ENCODE data around the gene KIRREL3. TPM values are rescaled to one million over a fixed set of nuclear protein-coding genes. Genes with fewer than 3 reads are reported as not detected.

KIRREL3 gene
- total RNA-seq, 1 donor from 2014 or later: 0.24 TPM

DNA sequence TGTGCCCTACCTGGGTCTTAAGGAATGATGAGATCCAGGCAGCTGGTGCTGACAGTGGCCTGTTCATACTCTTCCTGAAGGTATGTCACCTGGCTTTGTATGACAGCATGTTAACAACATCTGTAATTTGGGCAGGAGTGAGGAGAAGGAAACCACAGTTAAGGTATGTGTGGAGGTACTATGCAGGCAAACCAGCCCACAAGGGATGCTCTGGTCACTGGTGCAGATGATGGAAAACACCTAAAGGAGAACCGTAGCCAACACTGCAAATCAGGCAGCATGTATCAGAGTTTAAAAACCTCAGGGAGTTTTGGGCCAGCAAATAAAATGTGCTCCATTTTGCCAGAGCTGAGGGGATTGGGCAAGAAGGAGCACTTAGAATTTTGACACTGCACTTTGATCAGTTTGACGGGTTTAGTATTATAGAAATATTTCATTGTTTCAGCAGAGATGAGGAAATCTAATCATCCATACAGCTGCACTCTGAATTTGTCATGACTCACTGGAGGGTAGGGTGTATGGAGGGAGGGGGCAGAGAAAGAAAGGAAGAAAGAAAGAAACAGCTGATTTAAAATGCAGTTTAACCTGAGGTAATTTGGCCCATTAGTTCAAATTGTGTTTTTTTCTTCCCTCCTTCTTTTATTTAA lies 260.9 kb downstream of the KIRREL3 start:
- intact Hi-C loops (cut with DNase I): no loop called here
- DNase-seq (ENCODE audit: missing footprints) (no peak), ATAC-seq (no peak)

DNA sequence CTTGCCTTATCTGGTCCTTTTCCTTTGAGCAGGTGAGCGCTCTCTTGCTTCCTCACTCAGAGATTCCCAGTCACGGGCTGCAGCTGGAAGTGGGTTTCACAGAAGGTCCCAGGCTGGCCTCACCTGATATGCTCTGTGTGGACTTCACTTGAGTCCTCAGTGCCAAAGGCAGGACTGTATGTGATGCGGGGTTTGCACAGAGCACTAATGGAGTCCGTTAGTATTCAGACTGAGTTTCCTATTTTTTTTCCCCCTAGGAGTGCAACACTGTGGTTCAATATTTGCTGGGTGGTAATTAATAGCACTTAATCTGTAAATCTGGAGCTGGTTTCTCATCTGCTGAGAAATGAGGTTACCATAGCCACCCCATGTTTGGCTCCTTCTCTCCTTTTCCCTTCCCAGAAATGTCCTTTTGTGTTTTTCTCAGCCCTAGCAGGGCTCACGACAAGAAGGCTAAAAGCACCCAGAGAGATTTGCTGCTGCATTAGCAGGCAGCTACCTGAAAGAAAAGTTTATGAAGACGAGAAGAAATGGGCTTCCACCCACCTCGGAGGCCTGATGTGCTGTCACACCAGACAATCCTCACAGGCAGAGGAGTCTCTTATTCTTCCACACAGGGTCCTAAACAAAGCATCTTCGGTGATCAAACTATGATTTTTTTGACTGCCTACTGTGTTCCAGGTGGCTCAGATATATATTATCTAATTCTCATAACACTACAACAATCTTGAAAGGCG lies 262.1 kb downstream of the KIRREL3 start:
- intact Hi-C loops (cut with DNase I): no loop called here
- no peak for DNase-seq (ENCODE audit: missing footprints)
- no peak for ATAC-seq

DNA sequence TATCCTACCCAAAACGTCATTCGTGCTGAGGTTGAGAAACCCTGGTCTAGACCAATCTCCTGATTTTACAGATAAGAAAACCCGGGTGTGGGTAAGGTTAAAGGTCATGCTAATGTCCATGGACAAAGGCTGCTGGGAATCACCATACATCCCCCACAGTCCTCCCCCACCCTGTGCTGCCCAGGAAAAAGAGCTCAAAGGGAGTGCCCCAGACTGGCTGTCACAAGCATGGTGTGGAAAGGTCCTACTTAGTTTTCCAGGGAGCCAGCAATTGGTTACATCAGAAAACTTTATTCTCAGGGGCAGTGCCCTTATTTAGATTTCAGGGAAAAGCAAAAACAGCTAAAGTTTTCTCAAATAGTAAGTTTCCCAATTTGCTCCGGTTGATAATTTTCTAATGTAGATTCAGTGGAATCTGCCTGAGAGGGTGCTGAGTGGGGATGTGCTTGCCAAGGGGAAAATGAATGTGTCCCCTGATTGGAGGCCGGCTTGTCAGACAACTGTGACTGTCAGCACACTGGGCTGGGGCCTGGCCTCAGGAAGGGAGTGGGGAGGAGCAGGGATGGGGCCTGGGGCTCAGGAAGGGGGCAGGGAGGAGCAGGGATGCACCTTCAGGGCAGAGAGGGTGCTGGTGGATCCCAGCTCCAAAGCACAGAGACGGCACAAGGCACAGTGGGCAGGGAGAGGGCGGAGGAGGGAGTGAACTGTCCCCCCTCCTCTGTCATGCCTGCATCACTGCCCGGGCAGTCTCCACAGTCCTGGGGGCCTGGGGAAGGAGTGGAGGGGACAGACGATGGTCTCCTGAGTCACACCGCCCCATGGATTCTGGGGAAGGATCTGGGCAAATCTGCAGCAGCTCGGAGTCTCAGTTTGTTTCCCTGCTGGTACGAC lies 263.6 kb downstream of the KIRREL3 start:
- no peak for DNase-seq (ENCODE audit: missing footprints)
- no peak for ATAC-seq
- intact Hi-C loops (cut with DNase I): no loop called here

DNA sequence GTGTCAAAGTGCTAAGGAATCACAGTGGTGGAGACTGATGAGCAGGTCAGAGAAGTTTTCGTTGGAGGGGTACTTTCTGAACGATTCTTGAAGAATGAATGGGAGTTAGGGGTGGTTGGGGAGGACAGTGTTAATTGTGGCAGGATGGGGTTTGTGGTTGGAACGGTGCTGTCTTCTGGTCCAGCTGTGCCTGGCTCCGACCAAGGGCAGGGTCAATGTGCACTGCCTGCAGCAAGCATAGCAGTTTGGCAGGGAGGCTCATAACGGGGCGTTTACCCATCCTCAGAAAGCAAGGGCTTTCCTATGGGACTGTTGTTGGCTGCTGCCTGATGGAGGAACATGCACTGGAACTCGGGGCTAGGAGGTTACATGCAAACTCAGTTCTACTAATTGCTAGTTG lies 265.8 kb downstream of the KIRREL3 start:
- DNase-seq (ENCODE audit: missing footprints) (no peak), ATAC-seq (no peak)
- intact Hi-C loops (cut with DNase I): no loop called here

DNA sequence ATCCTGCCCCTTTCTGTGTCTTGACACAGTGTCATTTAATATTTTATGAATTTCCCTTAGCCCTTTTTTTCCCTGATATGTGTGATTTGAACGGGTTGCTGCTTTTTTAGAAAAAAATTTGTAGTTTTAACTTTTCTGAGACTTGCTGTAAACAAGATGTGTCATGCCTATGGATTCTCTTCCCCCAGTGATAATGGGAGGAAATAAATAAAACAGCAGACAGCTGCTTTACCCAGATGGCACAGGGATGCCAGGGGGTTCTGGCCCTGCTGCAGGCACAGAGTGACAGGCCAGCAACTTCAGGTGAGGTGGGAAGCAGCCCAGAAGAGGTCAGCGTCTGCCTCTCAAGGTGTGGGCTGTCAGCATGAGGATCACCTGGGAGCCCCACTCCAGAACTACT lies 266.9 kb downstream of the KIRREL3 start:
- intact Hi-C loops (cut with DNase I): no loop called here
- ATAC-seq (no peak), DNase-seq (ENCODE audit: missing footprints) (no peak)

DNA sequence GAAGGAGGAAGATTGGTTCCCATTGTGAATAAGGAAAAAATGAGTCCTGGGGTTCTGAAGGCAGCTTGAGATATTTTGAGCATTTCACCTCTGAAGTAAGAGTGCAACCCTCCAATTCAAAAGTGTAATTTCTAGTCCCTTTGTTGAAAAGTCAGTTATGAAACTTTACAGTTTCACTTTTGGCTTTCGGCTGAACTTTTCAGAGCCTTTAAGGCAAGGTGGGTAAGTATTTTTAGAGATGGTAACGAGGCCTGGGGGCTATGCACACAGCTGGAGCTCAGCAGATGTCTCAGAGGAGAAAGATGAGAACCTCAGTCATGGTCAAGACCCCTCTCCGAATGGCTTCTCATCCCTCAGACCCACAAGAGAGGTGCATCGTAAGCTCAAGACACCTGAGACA lies 267.6 kb downstream of the KIRREL3 start:
- intact Hi-C loops (cut with DNase I): no loop called here
- ATAC-seq (no peak), DNase-seq (ENCODE audit: missing footprints) (no peak)

DNA sequence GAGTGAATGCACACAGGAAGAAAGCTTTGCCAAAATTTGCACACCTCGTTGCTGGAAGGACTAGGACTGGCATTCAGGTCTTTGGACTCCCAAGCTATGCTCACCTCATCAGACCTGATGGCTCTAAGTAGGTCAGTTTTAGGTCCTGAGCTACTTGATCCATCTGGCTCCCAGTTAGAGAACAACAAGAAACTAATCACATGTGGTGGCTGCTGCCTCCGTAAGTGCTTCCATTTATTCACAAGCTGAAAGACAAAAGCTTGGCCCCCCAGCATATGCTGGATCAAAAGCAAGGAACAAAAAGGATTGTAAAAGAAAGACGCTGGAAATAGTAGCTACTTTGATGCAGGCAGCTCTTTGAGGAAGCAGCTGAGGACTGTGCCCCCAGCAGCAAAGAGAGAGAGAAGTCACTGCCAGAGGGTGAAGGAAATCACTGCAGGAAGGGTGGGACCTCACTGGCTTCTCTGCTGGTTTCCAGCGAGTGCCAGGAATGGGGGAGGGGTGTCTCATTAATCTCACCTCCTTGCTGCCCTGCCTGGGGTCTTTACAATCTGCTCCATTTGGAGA lies 268.9 kb downstream of the KIRREL3 start:
- ATAC-seq (no peak), DNase-seq (ENCODE audit: missing footprints) (no peak)
- intact Hi-C loops (cut with DNase I): no loop called here

DNA sequence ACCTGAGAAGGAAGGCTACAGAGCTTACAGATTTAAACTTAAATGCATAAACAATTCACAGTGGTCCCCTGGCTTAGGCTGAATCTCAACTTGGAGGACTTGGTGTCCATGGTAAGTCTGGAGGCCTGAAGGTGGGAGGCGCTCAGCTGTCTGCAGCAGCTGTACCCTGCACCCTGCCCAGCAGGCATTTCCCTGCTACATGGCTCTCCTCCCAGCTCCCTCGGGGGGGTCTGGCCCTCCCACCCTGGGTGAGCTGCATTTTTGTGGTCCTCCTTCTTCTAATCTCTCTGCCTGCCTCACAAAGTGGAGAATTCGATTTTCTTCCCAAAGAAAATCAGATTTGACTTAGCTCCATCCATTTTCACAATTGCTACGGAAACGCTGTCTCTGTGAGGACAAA lies 273.2 kb downstream of the KIRREL3 start:
- intact Hi-C loops (cut with DNase I): no loop called here
- ATAC-seq (no peak), DNase-seq (ENCODE audit: missing footprints) (no peak)

DNA sequence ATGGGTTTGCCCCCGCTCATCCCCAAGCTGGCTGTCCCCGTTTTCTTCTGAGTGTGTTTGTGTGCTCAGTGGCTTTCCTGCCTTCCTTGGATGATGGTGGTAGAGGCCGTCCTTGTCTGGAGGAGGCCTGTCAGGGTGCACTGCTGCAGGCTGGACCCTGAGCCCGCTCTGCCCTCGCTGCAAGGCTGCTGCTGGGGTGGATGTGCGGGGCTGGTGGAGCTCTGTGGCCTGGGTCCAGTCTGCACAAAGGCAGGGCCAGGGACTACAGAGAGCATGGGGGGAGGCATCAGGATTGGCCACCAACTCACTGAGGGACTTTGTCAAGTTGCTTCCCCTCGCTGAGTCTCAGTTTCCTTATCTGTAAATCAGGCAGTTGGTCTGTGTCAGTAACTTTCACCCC lies 275.0 kb downstream of the KIRREL3 start:
- intact Hi-C loops (cut with DNase I): no loop called here
- ATAC-seq (no peak), DNase-seq (ENCODE audit: missing footprints) (no peak)

DNA sequence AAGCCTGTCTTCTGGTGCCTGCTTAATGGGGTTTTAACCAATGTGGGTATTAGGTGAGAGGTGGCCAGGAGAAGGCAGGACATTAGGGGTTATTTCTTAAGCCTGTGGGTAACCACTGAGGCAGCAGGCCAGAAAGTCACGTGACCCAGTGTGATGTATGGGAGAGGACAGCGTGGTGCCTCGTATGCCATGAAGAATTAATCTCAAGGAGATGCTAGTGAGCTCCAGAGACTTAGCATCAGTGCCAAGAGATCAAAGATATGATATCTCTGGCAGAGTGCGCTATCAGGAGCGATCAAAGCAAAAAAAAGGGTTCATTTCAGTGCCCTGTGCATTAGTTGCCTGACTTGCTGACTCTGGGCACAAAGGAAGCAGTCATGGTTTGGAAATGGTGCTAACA lies 275.5 kb downstream of the KIRREL3 start:
- DNase-seq (ENCODE audit: missing footprints) (no peak), ATAC-seq (no peak)
- intact Hi-C loops (cut with DNase I): no loop called here

DNA sequence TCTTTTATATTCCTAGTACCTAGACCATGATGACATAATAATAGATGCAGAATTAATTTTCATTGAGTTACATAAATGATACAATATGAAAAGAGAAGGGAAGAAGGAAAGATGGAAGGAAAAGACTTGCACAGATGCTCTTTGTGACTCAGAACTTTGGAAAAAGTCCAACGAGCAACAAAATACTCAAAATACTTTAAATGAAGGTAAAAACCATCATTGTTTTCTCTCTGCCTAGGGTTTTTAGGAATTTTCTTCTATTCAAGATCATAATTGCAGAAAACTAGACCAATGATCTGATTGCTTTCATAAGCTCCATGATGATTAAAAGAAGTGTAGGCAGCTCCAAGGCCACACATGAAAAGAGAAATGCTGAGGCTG lies 276.9 kb downstream of the KIRREL3 start:
- DNase-seq (ENCODE audit: missing footprints) (no peak), ATAC-seq (no peak)
- intact Hi-C loops (cut with DNase I): no loop called here

DNA sequence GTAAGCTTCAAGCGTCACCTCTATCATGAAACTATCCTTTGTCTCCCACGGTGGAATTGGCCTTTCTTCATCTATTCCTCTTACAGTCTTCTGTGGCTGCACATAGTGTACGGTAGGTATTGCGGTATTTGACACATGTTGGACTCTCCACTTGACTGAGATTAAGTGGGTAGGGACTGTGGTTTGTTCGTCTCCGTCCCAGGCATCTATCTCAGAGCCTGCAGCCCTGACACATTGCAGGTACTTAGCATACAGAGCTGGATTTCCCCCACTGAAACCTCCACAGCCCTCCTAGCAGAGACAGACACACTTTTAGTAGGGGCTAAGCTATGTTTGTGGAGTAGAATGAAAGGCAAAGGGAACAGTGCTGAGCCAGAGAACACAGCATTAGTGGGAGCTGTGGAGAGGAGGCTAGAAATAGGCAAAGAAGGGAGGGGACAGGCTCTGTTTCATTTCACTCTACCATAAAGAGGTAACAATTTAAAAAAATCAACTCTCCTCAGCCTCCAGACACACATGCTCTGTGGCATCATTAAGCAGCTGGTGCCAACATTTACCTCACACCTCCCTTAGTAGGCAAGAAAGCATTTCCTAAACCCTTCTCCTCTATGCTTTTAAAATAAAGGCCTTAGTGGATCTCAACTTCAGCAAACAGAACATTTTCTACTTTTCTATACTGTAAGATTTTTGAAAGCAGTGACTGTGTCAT lies 277.5 kb downstream of the KIRREL3 start:
- DNase-seq (ENCODE audit: missing footprints): no peak
- no peak for ATAC-seq
- intact Hi-C loops (cut with DNase I): no loop called here

DNA sequence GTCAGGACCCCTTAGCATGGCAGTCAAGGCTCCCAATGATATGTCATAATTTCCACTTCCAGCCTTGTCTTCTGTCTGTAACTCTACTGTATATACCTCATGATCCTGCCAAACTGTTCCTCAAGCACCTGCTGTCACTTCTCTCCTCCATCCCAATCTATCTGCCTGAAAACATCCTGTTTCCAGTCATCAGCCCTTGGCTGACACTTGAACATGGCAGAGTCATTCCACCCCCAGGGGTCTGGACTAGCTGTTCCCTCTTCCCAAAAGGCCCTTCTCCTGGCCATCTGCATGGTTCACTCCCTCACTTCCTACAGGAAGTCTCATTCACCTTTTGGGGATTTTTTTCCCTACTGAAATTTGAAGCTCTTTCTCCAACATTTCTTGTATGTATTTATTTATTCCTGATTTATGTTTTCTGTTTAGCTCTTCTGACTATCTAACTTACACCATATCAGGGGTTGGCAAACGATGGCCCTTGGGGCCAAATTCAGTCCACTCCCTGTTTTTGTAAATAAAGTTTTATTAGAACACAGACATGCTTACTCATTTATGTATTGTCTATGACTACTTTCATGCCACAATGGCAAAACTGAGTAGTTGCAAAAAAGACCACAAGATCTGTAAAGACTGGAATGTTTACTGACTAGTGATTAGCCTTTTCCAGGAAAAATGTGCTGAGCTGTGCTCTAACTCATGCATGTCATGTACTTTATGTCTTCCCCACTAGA lies 278.4 kb downstream of the KIRREL3 start:
- no peak for ATAC-seq
- no peak for DNase-seq (ENCODE audit: missing footprints)
- intact Hi-C loops (cut with DNase I): no loop called here

DNA sequence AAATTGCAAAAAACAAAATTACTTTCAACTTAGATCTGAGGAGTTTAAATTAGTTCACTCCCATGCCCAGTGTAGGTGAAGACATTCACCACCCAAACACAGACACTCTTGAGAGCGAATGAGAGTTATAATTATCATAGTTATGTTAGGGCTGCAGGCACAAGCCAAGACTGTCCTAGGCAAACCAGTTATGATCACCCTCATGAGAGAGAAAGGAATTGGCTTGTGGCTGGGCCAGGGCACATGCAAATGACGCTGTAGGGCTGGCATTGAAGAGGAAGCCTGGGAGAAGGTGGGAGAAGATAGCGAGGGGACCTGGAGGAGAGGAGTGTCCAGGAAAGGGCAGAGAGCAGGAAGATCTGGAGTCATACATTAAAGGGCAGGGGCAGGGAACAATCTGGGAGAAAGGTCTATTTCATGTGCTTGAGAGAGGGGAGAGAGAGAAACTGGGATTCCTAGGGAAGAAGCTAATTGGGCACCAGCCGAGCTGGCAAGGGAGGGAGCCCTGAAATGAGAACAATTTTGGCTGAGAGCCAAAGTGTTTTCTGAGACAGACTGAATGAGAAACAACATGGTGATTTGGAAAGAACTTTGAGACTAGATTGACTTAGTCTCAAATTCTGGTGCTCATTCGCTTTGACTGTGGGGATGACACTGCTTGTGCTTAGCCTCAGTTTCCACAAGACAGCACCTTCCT lies 279.9 kb downstream of the KIRREL3 start:
- ATAC-seq: no peak
- no peak for DNase-seq (ENCODE audit: missing footprints)
- intact Hi-C loops (cut with DNase I): no loop called here

DNA sequence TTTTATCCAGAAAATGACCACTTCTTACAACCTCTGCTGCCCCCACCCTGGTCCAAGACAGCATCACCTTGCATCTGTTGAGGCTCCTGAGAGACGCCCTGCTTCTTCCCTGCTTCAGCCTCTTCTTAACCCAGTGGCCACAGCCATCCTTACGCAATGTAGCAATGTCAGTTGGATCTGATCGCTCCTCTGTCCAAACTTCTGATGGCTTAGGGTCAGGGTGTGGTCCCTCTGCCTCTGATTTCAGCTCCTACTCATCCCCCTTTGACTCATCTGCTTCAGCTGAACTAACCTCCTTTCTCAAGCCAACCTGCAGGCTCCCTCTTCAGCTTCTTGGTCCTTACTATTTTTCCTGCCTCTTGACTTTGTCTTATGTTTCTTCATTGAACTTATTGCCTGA lies 280.8 kb downstream of the KIRREL3 start:
- no peak for DNase-seq (ENCODE audit: missing footprints)
- ATAC-seq: no peak
- intact Hi-C loops (cut with DNase I): loop anchor here (5.0 kb wide), 1 partner anchor 273 kb away; no protein-coding TSS in a partner anchor

DNA sequence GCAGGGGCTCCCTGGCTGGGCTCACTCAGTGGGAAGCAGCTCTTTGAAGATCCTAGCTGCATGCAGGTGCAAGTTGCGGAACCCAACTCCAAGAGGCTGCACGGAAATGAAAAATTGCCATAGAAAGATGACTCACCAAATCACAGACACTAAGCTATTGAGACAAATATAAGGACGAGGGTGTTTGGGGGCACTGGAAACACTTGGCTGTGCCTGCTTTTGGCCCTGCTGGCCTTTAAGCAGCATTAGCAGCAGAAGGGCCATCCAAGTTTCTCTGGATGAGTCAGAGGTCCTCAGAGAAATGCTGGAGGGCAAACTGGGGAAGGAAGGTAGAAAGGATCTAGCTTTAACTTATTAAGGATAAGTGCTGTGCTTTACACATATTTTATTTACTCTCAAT lies 282.3 kb downstream of the KIRREL3 start:
- intact Hi-C loops (cut with DNase I): loop anchor here (5.0 kb wide), 1 partner anchor 274 kb away; no protein-coding TSS in a partner anchor
- no peak for ATAC-seq
- DNase-seq (ENCODE audit: missing footprints): no peak

DNA sequence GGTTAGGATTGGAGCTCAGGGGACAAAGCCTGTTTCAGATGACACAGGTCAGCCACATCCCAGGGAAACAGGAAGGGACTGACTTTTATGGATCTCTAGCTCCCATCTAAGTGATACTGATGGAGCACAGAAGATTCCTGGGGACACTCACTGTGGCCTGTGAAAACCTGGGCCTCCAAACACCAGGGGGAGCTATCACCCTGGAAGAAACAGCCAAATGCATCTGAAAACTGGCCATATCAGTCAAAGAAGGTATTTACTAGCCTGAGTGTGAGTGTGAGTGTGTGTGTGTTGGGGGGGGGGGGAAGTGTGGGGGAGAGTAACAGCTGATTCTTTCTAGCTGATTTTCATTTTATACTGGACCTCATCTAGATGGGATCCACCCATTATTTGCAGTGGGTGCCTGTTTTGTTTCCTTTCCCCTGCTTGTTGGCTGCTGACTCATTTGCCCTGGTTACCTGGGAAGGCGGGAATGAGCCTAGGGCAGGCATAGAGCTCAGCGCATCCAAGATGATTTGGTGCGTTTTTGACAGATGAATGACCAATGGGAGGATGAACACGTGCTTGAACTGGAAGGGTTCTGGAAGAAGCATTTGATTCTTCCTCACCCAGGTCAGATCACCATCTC lies 284.0 kb downstream of the KIRREL3 start:
- DNase-seq (ENCODE audit: missing footprints) (no peak), ATAC-seq (no peak)
- intact Hi-C loops (cut with DNase I): loop anchor here (5.0 kb wide), 1 partner anchor 276 kb away; no protein-coding TSS in a partner anchor
